ENCODE measurements around the gene GPATCH1. TPM values are rescaled to one million over a fixed set of nuclear protein-coding genes. Genes with fewer than 3 reads are reported as not detected.
A peak's percentile ranks its signal among the peaks of the same experiment; 100 is the strongest.

Gene GPATCH1
- total RNA-seq, 1 donor from 2014 or later: 15.6 TPM

DNA sequence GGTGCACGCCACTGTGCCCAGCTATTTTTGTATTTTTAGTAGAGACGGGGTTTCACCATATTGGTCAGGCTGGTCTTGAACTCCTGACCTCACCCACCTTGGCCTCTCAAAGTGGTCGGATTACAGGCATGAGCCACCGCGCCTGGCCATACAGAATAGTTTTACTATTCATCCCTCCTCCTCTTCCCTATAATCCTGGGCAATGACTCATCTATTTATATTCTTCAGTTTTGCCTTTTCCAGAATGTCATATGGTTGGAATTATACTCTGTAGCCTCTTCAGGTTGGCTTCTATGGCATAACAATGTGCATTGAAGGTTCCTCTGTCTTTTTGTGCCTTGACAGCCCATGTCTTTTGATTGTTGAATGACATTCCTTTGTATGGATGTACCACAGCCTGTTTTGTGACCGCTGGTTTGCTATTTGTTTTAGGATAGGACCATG, 91.0 kb downstream of the GPATCH1 start:
- peaks cover 12% of the 10 kb centered on the region for H3K9me3 Mint-ChIP-seq (ENCODE audit: low read depth)
- peaks cover 8% of the 10 kb centered on the region for H3K36me3 Mint-ChIP-seq (ENCODE audit: insufficient read depth)
- H3K4me1 Mint-ChIP-seq (ENCODE audit: low read depth): peaks cover 14% of the 10 kb centered on the region
- TF ChIP-seq, protein P1, sequence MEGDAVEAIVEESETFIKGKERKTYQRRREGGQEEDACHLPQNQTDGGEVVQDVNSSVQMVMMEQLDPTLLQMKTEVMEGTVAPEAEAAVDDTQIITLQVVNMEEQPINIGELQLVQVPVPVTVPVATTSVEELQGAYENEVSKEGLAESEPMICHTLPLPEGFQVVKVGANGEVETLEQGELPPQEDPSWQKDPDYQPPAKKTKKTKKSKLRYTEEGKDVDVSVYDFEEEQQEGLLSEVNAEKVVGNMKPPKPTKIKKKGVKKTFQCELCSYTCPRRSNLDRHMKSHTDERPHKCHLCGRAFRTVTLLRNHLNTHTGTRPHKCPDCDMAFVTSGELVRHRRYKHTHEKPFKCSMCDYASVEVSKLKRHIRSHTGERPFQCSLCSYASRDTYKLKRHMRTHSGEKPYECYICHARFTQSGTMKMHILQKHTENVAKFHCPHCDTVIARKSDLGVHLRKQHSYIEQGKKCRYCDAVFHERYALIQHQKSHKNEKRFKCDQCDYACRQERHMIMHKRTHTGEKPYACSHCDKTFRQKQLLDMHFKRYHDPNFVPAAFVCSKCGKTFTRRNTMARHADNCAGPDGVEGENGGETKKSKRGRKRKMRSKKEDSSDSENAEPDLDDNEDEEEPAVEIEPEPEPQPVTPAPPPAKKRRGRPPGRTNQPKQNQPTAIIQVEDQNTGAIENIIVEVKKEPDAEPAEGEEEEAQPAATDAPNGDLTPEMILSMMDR (IDR thresholded peaks at IDR 0.05; ENCODE audit: unreplicated experiment): no peak
- H3K4me3 Mint-ChIP-seq (ENCODE audit: low read depth): no peak overlapping the region
- no peak for DNase-seq (ENCODE audit: low spot score, unreplicated experiment)
- H3K27me3 Mint-ChIP-seq: no peaks in the 10 kb centered on the region
- H3K27ac Mint-ChIP-seq: no peak overlapping the region

GRCh38 chr19:33174186-33174585, 93.2 kb downstream of the GPATCH1 start:
- Mint-ChIP-seq H3K9me3 (ENCODE audit: low read depth) (no peaks in the 10 kb centered on the region), H3K27me3 (no peaks in the 10 kb centered on the region), H3K4me1 (ENCODE audit: low read depth) (peaks cover 17% of the 10 kb centered on the region), H3K27ac (no peak overlapping the region), H3K36me3 (ENCODE audit: insufficient read depth) (peaks cover 3% of the 10 kb centered on the region), H3K4me3 (ENCODE audit: low read depth) (no peak overlapping the region)
- no peak for DNase-seq (ENCODE audit: low spot score, unreplicated experiment)
- TF ChIP-seq, protein P1 (IDR thresholded peaks at IDR 0.05; ENCODE audit: unreplicated experiment): no peak

DNA sequence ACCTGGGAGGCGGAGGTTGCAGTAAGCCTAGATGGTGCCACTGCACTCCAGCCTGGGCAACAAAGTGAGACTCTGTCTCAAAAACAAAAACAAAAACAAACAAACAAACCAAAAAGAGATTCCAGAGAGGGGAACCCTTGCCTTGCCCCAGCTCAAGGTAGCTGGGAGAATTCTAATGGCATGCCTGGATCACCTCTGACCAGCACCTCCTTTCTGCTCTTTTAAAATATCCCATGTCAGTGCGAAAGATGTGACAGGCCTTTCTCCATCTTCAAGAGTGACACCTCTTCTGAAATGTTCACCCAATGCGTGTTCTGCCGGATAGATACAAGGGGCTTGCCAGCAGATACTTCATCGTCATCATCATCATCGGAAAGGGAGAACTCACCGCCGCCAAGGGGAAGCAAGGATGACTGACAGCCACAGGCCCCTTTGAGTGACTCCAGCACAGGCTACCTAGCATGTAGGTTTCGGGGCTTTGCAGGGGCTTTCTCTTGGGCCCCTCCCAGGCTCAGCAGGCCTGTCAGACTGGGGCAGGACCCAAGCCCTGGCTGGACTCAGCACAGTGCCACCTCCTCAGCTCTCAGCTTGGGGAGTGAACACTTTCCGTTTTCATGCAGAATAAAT, 94.3 kb downstream of the GPATCH1 start:
- peaks cover 17% of the 10 kb centered on the region for H3K4me1 Mint-ChIP-seq (ENCODE audit: low read depth)
- DNase-seq (ENCODE audit: low spot score, unreplicated experiment): no peak
- TF ChIP-seq, protein P1 (IDR thresholded peaks at IDR 0.05; ENCODE audit: unreplicated experiment): no peak
- H3K4me3 Mint-ChIP-seq (ENCODE audit: low read depth): peak overlapping the region; percentile 92
- H3K9me3 Mint-ChIP-seq (ENCODE audit: low read depth): no peaks in the 10 kb centered on the region
- H3K36me3 Mint-ChIP-seq (ENCODE audit: insufficient read depth): peaks cover 3% of the 10 kb centered on the region
- H3K27me3 Mint-ChIP-seq: peaks cover 5% of the 10 kb centered on the region
- H3K27ac Mint-ChIP-seq: peak overlapping the region; percentile 37

DNA sequence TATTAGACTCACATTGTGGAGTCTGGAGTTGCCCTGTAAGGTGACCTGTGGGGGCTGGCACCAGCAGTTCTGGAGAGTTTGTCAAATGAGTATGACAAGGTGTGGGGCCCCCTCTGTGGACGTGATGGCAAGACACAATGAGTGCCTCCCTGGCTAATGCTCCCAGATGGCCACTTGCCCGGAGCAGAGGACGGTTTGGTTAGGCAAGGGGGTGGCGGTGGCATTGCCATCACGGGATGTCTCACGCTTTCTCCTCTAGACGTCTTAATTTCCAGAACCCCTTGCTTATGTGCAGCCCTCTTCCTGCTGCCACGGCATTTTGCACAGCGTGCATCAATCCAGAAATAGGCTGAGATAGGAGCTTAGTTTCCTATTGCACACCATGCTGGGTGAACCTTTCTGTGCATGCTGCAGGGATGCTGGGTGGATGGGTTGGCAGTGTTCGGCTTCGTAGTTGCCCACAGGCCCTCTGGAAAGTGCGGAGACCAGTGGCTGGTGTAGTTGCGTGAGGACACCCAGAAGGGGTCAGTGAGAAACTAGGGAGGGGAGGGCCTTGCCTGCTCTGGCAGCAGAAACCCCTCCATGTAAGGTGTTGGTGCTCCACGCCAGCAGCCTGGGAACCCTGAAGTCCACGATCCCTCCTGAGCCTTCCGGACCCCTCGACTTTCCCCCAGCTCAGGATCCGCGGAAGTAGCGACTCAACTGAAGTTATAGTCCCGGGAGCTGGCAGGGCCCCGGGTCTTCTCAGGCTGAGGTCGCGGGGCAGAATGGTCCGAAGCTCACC, 95.1 kb downstream of the GPATCH1 start:
- peaks cover 5% of the 10 kb centered on the region for H3K27me3 Mint-ChIP-seq
- peaks cover 3% of the 10 kb centered on the region for H3K36me3 Mint-ChIP-seq (ENCODE audit: insufficient read depth)
- peak overlapping the region; percentile 92 for H3K4me3 Mint-ChIP-seq (ENCODE audit: low read depth)
- TF ChIP-seq, protein P1 (IDR thresholded peaks at IDR 0.05; ENCODE audit: unreplicated experiment): no peak
- peak overlapping the region; percentile 93 for H3K27ac Mint-ChIP-seq
- H3K4me1 Mint-ChIP-seq (ENCODE audit: low read depth): peaks cover 17% of the 10 kb centered on the region
- H3K9me3 Mint-ChIP-seq (ENCODE audit: low read depth): no peaks in the 10 kb centered on the region
- DNase-seq (ENCODE audit: low spot score, unreplicated experiment): peak; percentile 23

GRCh38 chr19:33176670-33177416, 95.9 kb downstream of the GPATCH1 start:
- H3K36me3 Mint-ChIP-seq (ENCODE audit: insufficient read depth): peaks cover 3% of the 10 kb centered on the region
- TF ChIP-seq, protein P1 (IDR thresholded peaks at IDR 0.05; ENCODE audit: unreplicated experiment): peak; percentile 38
- H3K27me3 Mint-ChIP-seq: peaks cover 5% of the 10 kb centered on the region
- H3K4me3 Mint-ChIP-seq (ENCODE audit: low read depth): peak overlapping the region; percentile 92
- no peaks in the 10 kb centered on the region for H3K9me3 Mint-ChIP-seq (ENCODE audit: low read depth)
- peak overlapping the region; percentile 100 for H3K27ac Mint-ChIP-seq
- DNase-seq (ENCODE audit: low spot score, unreplicated experiment): peak; percentile 99
- H3K4me1 Mint-ChIP-seq (ENCODE audit: low read depth): peaks cover 17% of the 10 kb centered on the region

All from progenitor cell of endocrine pancreas (in vitro differentiated cells).